HG02973 (cell line): ENCODE data around the gene ROPN1L.

ENCODE experiments used
- ATAC-seq: cut with Tn5 transposase; IDR thresholded peaks from one replicate; pipeline ENCODE4 v1.9.1; 2021; ENCODE audit warnings: moderate library complexity; ENCODE audit not compliant: unreplicated experiment

The ROPN1L gene

DNA sequence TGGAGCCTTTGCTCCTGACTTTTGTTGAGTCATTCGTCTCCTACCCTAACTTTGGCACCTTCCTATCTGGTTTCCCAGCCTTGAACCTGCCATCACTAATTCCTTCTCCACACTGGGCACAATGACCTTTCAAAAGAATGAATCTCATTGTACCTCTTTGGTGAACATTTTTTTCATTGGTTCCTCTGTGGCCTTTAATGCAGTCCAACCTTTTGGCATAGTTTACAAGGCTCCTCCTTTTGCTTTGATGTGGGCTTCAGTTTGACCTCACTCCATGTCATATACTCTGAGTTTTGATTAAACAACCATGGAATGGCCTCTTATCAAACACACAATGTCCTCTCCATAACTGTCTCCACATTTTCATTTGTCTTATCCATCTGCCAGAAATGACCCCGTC lies 14.5 kb upstream of the ROPN1L start:
- ATAC-seq: no peak

GRCh38 chr5:10427978-10428377 lies 13.7 kb upstream of the ROPN1L start:
- no peak for ATAC-seq

- ATAC-seq: no peak
Observed at GRCh38 chr5:10431415-10431814, 10.3 kb upstream of the ROPN1L start.

GRCh38 chr5:10432059-10433008 lies 9.3 kb upstream of the ROPN1L start:
- ATAC-seq: no peak

DNA sequence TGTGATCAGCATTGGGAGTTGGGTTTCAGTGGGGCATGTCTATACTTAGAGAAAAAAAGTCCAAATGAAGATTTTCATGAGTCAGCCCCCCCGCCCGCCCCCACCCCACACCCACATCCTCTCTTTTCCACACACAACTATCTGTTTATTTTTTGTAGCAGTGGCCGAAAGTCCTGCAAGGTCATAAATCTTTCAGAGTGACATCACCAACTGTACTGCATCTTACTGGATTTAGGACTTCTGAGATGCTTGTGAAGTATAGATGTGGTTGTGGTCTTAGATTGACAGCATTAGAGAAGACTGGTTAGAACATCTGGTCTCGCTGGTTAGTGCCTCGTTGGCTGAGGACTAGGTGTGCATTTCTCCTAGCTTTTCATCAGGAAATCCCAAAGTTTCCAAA lies 7.3 kb upstream of the ROPN1L start:
- ATAC-seq: no peak

DNA sequence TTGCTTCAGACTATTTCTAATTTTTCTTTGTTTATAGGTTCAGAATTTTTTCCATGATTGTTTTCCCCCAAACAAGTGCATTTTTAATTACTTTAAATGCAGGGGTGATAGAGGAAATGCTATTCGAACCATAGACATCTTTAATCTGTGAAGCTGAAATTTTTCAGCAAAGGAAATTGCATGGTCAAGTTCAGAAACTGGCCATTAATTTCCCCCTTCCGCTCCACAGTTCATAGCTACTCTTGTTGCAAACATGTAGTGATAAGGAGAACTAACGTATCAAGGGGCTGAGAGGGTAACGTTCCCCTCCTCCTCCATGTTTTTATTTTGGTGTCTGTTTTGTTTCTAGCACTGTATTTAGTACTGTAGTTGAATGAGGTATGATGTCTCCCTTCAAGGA lies 3.4 kb upstream of the ROPN1L start:
- ATAC-seq: no peak

- ATAC-seq: no peak
Observed at GRCh38 chr5:10439692-10440091, 2.0 kb upstream of the ROPN1L start.

DNA sequence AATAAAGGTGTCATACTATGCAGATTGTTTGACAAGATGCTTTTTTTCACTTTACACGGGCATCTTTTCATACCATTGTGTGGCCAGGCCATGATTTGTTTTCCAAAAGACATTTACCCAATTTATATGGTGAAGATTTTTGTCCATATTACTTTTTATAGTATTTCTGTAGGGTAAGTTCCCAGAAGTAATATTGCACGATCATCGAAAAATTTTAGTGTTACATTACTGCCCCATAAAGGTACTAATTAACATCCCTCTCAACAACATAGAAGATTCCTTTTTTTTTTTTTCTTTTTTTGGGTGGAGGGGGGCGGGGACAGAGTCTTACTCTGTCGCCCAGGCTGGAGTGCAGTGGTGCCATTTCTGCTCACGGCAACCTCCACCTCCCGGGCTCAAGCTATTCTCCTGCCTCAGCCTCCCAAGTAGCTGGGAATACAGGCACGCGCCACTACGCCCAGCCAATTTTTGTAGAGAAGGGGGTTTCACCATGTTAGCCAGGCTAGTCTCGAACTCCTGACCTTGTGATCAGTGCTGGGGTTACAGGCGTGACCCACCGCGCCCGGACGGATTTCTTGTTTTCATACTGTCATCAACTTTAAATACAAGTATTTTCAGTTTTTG lies 1.2 kb upstream of the ROPN1L start:
- no peak for ATAC-seq

DNA sequence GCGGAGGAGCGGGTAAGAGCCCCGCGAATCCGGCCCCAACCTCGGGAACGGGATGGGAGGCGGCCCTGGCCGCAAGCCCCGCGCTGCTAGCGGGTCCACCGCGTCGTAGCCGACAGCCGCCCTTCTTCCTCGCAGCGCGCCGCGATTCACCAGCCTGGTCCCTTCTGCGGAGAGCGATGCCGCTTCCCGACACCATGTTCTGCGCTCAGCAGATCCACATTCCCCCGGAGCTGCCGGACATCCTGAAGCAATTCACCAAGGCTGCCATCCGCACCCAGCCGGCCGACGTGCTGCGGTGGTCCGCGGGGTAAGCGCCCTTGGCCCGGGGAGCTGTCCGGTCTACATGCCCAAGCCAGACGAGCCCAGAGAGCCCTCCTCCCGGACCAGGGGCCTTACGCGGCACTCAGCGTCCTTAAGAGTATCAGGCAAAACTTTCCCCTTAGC lies 335 bp downstream of the ROPN1L start:
- peak; percentile 39 for ATAC-seq

DNA sequence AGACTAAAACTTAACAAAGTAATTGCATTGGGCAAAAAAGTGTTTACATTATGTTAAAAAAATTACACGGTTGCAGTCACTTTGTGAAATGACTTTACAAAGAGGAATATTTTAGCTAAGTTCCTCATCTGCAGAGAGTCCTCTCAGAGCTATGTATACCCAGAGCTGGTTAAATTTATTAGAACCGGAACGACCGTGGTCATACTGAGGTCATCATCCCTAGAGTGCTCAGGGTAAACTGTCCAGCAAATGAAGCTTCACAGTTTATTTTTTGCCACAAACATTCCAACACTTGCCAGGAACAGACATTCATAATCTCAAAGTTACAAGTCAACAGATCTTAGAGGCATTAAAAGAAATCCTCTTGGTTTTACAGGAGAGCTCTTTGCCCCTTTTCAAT lies 897 bp downstream of the ROPN1L start:
- no peak for ATAC-seq

- no peak for ATAC-seq
Observed at GRCh38 chr5:10445352-10445751, 3.7 kb downstream of the ROPN1L start.

- no peak for ATAC-seq
Observed at GRCh38 chr5:10446490-10446889, 4.8 kb downstream of the ROPN1L start.

GRCh38 chr5:10447041-10447440 lies 5.4 kb downstream of the ROPN1L start:
- ATAC-seq: no peak

DNA sequence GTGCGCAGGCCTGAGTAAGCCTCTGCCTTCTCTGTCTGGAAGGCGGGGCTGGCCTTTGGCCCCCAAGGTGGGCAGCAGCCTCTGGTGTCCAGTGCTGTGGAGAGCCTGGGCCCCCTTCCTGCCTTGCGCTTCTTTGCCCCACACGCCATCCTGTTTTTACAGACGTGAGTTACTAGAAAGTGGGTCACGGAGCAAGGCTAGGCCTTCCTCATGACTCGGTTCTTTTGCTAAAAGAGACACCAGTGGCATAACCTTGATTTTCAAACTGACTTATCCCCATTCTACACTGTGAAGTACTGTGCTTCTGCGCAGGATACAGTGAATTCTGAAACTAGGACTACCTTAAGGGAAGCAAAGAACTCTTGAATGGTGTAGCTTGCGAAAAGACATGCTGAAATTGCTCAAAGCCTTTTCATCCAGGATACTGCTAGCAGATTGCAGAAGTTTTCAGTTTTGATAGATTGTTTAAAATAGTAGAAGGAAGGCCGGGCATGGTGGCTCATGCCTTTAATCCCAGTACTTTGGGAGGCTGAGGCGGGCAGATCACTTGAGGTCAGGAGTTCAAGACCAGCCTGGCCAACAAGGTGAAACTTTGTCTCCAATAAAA lies 7.2 kb downstream of the ROPN1L start:
- ATAC-seq: no peak

DNA sequence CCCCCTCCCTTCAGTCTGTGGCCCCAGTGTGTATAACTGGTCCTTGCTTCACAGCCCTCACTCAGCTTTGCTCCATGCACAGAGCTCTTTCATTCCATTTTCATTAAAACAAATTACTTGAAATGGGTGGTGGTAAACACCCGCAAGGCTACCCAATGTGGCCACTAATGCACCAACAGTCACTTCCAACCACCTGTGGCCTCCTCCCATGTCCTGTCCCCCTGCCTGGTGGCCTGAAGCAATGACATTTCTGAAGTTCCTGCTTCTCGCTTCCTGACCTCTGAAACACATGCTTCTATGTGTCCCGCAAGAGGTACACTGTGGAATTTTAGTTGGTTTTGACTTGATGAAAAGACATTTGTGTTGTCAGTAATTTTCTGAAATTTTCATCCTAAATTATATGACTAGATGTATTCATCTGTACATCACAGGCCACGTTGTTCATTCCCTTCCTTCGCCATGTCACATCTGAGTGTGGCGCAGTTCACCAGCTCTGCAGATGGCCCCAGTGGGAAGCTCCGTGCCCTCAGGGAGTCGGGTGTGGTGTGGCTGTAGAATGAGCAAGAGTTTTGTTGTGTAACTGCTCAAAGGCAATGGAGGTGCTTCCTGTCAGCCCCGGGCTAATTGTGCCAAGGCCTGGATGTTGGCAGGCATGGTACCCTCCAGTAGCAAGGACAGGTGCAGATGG lies 9.6 kb downstream of the ROPN1L start:
- ATAC-seq: no peak

- ATAC-seq: peak; percentile 59
Observed at GRCh38 chr5:10452768-10453331, 11.2 kb downstream of the ROPN1L start.

- ATAC-seq: no peak
Observed at GRCh38 chr5:10453545-10453944, 11.9 kb downstream of the ROPN1L start.

- no peak for ATAC-seq
Observed at GRCh38 chr5:10454591-10455276, 13.1 kb downstream of the ROPN1L start.

DNA sequence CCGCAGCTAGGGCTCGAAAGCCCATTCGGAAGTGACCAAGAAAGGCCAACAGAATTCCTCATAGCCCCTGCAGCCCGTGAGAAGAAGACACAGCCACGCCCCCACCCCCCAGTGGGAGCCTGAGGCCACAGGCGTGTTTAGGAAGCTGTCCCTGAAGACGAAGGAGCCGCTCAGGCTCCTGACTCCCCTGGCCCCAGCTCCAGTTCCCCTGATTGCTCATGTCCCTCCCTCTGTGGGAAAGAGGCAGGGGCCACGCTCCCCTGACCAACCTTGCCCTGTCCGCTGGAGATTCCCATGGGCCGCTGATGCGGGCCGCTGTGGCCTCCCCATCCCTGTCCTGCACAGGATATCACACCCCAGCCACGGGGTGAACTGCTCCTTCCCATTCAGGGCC lies 13.6 kb downstream of the ROPN1L start:
- ATAC-seq: no peak
